ENCODE data around the gene GRIK4. TPM values are rescaled to one million over a fixed set of nuclear protein-coding genes. Genes with fewer than 3 reads are reported as not detected.

The GRIK4 gene
- total RNA-seq, 6 experiments from 2014 or later, result 0.07 to 0.11 TPM; not detected in 4

GRCh38 chr11:120815319-120816100 is 304.0 kb downstream of the GRIK4 start:
- DNase-seq (no peak), ATAC-seq (no peak)
- H3K4me3 ChIP-seq, result no peak overlapping the region
- no peak for TF ChIP-seq POLR2A (IDR thresholded peaks at IDR 0.05)
- no peak for TF ChIP-seq CTCF (IDR thresholded peaks at IDR 0.05)
- H3K36me3 ChIP-seq, result no peaks in the 10 kb centered on the region
- intact Hi-C loops (cut with DNase I), result no loop called here
- H3K27me3 ChIP-seq, result no peaks in the 10 kb centered on the region
- H3K4me1 ChIP-seq, result no peaks in the 10 kb centered on the region
- H3K9me3 ChIP-seq, result no peaks in the 10 kb centered on the region
- no peak overlapping the region for H3K27ac ChIP-seq
- 84% methylated on average over 14 of the region's 18 CpGs for WGBS (ENCODE audit: insufficient coverage, low coverage, low lambda C conversion rate, missing lambda C conversion rate)

GRCh38 chr11:120816176-120816575 is 304.6 kb downstream of the GRIK4 start:
- Histone ChIP-seq H3K27ac (no peak overlapping the region), H3K4me3 (no peak overlapping the region), H3K4me1 (no peaks in the 10 kb centered on the region), H3K9me3 (no peaks in the 10 kb centered on the region), H3K27me3 (no peaks in the 10 kb centered on the region), H3K36me3 (no peaks in the 10 kb centered on the region)
- intact Hi-C loops (cut with DNase I), result no loop called here
- no peak for TF ChIP-seq POLR2A (IDR thresholded peaks at IDR 0.05)
- TF ChIP-seq CTCF (IDR thresholded peaks at IDR 0.05), result no peak
- DNase-seq, result no peak
- 64% methylated on average over 1 of the region's 4 CpGs for WGBS (ENCODE audit: insufficient coverage, low coverage, low lambda C conversion rate, missing lambda C conversion rate)
- ATAC-seq, result no peak

GRCh38 chr11:120816711-120817110 is 305.2 kb downstream of the GRIK4 start:
- H3K4me3 ChIP-seq, result no peak overlapping the region
- ATAC-seq, result no peak
- intact Hi-C loops (cut with DNase I), result no loop called here
- 90% methylated on average over 4 of the region's 9 CpGs for WGBS (ENCODE audit: insufficient coverage, low coverage, low lambda C conversion rate, missing lambda C conversion rate)
- DNase-seq, result no peak
- no peaks in the 10 kb centered on the region for H3K4me1 ChIP-seq
- no peaks in the 10 kb centered on the region for H3K27me3 ChIP-seq
- no peaks in the 10 kb centered on the region for H3K36me3 ChIP-seq
- no peak for TF ChIP-seq POLR2A (IDR thresholded peaks at IDR 0.05)
- TF ChIP-seq CTCF (IDR thresholded peaks at IDR 0.05), result no peak
- no peak overlapping the region for H3K27ac ChIP-seq
- no peaks in the 10 kb centered on the region for H3K9me3 ChIP-seq

- no peak for TF ChIP-seq POLR2A (IDR thresholded peaks at IDR 0.05)
- no peak for TF ChIP-seq CTCF (IDR thresholded peaks at IDR 0.05)
- intact Hi-C loops (cut with DNase I), result no loop called here
- H3K4me3 ChIP-seq, result no peak overlapping the region
- H3K27me3 ChIP-seq, result no peaks in the 10 kb centered on the region
- ATAC-seq (peak in 1 of 4 donors; percentile 39), DNase-seq (no peak)
- H3K4me1 ChIP-seq, result no peaks in the 10 kb centered on the region
- 44% methylated on average over 2 of the region's 2 CpGs for WGBS (ENCODE audit: insufficient coverage, low coverage, low lambda C conversion rate, missing lambda C conversion rate)
- no peaks in the 10 kb centered on the region for H3K36me3 ChIP-seq
- H3K9me3 ChIP-seq, result no peaks in the 10 kb centered on the region
- H3K27ac ChIP-seq, result no peak overlapping the region
Measured at GRCh38 chr11:120817158-120817557, 305.6 kb downstream of the GRIK4 start.
